Activated CD8-positive, alpha-beta memory T cell treated with anti-CD3 and anti-CD28 coated beads for 1 hour (primary cell): ENCODE results near the gene SZRD1.

Experiments used
- DNase-seq, 2 donors: peaks; one replicate each; pipeline ENCODE4 v3.0.0-alpha.2; 2020; ENCODE audit warnings: low read depth in 1 of 2; ENCODE audit errors: extremely low read depth in 1 of 2

SZRD1 gene

DNA sequence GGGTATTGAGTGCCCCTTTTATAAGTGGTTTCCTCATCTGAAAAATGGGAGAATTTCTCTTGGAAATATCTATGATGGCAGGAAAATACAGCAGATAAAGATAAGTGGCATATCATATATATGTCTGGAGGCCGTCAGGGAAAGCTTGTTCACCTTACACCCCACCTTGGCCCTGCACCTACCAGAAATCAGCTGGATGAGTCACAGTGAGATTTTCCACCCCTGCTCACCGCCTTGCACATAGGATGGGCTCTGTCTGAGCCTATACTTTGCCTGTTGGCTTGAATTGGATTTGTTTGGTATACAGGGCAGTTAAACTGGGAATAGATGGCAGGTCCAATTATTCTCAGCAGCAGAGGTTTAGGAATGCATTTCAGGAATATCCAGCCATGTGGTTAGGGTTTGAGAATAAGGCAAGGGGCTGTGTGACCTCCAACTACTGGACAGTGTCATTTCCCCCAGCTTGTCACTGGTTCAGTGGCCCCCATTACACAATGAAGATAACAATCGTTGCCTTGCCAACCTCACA lies 70.0 kb downstream of the SZRD1 start, which contains the start of gene SPATA21:
SPATA21 (minus strand) TSS at position 479 of the 529 bp plus-strand sequence. CDS start 6,053 bp downstream, outside the sequence.
- no peak for DNase-seq

DNA sequence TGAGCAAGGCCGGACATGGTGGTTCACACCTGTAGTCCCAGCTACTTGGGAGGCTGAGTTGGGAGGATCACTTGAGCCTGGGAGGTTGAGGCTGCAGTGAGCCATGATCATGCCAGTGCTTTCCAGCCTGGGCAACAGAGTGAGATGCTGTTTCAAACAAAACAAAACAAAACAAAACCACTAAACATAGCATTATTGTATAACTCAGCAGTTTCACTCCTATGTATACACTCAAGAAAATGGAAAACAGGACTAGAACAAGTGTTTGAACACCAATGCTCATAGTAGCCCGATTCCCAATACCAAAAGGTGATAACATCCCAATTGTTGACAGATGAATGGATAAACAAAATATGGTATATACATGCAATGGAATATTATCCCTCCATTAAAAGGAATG lies 71.5 kb downstream of the SZRD1 start:
- DNase-seq: no peak

DNA sequence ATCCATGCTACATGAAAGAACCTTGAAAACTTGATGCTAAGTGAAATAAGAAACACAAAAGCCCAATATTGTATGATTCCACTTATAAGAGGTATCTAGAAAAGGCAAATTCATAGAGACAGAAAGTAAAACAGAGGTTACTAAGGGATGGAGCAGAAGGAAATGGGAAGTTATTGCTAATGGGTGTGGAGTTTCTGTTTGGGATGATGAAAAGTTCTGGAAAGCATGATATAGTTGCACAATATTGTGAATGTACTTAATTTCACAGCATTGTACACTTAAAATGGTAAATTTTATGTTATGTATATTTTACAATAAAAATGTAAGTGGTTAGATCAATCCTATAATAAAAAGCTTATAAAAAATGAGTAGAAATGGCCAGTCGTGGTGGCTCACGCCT lies 71.9 kb downstream of the SZRD1 start:
- DNase-seq: no peak

DNA sequence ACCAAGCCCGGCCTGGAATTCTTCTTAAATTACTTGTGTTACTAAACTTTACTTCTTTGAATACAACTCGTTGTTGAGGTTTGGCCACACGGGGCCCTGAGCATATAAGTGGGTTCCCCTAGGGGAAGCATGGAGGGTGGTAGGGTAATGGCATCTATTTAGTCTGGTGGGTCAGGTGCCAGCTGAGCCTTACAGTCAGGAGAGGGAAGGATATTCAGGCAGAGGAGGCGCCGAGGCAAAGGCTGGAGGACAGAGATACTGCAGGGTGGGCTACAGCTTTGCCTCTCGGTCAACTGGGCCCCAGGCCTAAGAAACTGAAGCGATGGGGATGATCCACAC lies 73.1 kb downstream of the SZRD1 start:
- DNase-seq: no peak

DNA sequence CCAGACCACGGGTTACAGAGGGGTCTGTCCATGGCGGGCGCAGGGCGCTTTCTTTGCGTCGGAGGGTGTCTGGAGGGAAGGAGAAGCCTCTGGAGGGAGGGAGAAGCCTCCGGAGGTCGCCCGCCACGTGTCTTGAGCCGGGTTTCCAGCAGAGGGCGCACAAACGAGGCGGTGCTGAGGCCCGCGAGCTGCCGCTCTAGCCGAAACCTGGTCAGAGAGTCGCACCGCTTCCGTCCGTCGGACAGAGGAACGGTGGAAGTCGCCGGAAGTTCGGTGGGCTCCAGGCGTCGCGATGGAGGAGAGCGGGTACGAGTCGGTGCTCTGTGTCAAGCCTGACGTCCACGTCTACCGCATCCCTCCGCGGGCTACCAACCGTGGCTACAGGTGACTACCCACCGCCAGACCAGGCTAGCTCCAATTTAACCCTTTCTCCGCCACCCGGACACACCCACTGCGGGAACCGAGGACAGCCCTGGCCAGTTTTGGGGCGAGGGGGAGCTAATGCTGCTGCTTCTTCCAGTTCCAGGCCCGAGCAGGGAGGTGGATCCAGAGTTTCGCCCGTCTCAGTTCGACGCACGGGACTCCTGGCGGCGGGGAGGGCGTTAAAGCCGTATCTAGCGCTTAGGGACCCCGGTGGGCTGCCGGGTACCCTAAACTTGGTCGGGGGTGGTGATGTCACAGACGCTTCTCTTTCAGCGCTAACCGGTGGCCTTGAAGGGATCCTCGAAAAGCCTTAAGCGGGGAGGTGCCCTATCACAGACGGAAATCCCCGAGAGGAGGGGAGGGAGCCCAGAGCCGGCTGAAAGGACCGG lies 73.6 kb downstream of the SZRD1 start, which contains the start of gene NECAP2:
NECAP2 (plus strand) TSS at position 255 of the 812 bp plus-strand sequence; CDS start at position 293, 38 bp downstream.
- DNase-seq: peak; percentile 86 to 93

DNA sequence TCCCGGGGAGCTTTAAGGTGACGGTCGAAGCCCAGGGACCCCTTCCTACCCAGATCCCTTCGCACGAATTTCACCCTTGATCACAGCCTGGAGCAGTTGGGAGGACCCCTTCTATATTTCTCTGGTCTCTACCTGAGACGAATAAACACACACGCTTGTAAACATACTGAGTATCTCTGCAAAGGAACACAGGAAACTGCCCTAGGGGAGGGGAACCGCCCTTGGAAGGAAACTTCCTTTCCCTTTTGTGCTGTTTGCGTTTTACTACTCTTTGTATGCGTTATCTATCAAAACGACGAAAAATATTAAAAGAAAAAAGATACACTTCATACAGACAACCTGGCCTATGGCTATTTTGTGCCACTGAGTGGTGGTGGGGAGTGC lies 74.2 kb downstream of the SZRD1 start:
- DNase-seq: no peak

DNA sequence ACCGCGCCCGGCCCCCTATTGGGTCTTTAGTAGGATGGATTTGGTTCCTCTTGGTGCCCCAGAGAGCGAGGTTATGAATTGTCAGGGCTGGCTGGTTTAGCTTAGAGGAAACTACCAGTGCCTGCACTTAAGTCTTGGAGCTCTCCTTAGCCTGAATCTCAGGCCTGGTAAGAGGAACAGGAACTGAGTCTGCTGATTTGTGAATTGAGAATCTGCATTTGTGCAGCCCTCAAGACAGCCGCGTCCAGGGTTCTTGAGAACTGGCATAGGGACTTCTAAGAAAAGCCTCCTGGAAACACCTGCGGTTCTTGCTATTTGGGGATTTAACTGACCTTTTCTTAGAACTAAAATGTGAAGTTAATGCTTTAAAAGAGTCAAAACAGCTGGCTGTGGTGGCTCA lies 75.2 kb downstream of the SZRD1 start:
- no peak for DNase-seq

DNA sequence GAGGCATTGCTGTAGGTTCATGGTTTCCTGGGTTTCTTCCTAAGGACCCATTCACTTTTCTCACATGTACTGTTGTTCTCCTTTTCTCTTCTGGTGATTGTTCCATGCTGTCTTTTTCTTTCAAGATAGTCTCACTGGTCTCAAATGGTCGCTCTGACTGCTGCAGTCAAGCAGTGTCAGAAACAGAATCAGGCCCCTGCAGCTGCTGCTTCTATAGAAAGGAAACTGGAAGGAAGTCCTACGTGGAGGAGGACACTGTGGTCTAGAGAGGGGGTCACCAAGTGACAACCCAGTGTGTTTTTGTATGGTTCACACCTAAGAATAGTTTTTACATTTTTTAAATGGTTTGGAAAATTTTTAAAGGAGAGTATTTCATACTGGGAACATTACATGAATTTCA lies 75.9 kb downstream of the SZRD1 start:
- DNase-seq: no peak

DNA sequence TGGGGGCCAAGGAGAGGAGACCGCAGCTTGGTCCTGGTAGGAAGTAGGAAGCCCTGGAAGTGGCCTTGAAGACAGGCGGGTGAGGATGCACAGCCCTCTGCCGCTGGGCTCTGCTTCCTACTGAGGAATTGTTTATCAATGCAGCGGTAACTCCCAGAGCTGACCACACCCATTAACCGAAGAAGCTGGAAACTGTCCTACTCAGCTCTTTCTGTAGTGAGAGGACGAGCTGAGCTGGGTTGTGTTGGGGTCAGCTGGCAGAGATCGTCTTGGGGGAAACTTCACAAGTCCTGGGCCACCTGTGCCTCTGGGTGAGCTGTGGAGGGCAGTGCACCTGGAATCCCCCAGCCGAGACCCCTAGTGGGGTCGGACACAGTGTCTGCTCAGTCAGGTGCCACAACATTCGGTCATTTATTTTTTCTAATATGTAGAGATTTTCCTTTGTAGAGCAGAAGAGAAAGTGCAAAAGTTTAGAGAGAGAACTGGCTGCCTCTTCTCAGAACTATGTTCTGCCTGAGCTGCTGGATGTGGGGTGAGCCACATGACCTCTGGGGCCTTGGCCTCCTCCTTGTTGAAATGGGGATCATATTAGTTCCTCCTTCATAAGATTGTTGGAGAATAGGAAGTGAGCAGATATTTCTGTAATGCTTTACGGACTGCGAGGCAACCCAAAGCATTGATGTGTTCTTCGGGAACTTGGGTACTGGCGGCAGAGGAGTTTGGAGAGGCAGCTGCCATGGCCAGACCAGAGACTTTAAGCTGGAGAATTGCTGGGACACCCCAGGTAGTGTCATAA lies 77.1 kb downstream of the SZRD1 start:
- no peak for DNase-seq

DNA sequence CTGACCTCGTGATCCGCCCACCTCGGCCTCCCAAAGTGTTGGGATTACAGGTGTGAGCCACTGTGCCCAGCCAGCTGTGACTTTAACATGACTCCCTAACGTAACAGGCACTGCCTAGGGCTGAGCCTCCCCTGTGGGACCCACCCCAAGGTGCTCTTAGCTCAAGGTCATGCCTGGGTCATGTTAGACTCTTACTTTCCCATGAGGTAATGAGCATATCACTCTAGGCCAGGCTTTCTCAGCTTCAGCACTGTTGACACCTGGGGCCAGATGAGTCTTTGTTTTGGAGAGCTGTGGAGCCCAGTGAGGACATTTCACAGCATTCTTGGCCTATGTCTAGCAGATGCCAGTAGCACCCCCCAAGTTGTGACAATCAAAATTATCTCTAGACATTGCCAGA lies 78.0 kb downstream of the SZRD1 start:
- no peak for DNase-seq

DNA sequence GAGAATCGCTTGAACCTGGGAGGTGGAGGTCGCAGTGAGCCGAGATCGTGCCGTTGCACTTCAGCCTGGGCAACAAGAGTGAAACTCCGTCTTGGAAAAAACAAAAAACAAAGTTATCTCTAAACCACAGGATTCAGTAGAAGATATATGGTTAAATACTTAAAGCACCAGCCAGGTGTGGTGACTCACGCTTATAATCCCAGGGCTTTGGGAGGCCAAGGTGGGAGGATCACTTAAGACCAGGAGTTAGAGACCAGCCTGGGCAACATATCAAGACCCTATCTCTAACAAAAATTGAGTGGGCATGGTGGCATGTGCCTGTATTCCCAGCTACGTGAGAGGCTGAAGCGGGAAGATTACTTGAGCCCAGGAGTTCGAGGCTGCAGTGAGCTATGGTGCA lies 79.1 kb downstream of the SZRD1 start:
- DNase-seq: no peak

DNA sequence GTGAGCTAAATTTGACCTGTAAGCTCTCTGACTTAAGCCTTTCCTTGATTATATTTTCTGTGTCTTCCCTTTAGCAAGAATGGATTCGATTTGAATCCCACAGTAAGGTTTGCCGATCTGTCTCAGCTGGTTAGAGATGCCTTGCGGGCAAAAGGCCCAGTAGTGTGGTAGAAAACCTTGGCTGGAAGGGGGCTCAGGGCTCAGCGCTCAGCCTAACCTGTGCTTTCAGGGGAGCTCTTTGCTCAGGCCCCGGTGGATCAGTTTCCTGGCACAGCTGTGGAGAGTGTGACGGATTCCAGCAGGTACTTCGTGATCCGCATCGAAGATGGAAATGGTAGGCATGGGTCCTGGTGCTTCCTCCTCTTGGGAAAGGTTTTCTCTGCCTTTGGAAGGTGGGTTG lies 80.6 kb downstream of the SZRD1 start:
- no peak for DNase-seq
